H9 (cell line): ENCODE results near the gene CSTF2. TPM values are rescaled to one million over a fixed set of nuclear protein-coding genes. Genes with fewer than 3 reads are reported as not detected.

Experiments used
- DNase-seq: peaks from one replicate; pipeline ENCODE4 v3.0.0-alpha.2; 2017
- H2AFZ ChIP-seq: one replicate; pipeline ENCODE4 v1.6.1; 2013; ENCODE audit warnings: mild to moderate bottlenecking, low read length, control low read depth, moderate library complexity
- H2AK5ac ChIP-seq: 2 replicates; pipeline ENCODE4 v1.6.1; 2013; ENCODE audit warnings: low read length, control low read depth, mixed read lengths; ENCODE audit not compliant: insufficient read length
- H2BK120ac ChIP-seq: one replicate; pipeline ENCODE4 v1.6.1; 2013; ENCODE audit warnings: low read depth, mild to moderate bottlenecking, low read length, control low read depth, inconsistent platforms; ENCODE audit not compliant: poor library complexity, severe bottlenecking
- H2BK12ac ChIP-seq: 2 replicates; pipeline ENCODE4 v1.6.1; 2013; ENCODE audit warnings: low read length, control low read depth, mixed read lengths, low read depth; ENCODE audit not compliant: insufficient read length
- H2BK15ac ChIP-seq: 2 replicates; pipeline ENCODE4 v1.6.1; 2013; ENCODE audit warnings: low read depth, low read length, control low read depth
- H2BK20ac ChIP-seq: one replicate; pipeline ENCODE4 v1.6.1; 2013; ENCODE audit warnings: low read depth, mild to moderate bottlenecking, low read length, control low read depth, inconsistent platforms; ENCODE audit not compliant: poor library complexity, severe bottlenecking
- H2BK5ac ChIP-seq: 2 replicates; pipeline ENCODE4 v1.6.1; 2013; ENCODE audit warnings: low read length, control low read depth, mixed read lengths; ENCODE audit not compliant: insufficient read length
- H3K14ac ChIP-seq: 2 replicates; pipeline ENCODE4 v1.6.1; 2013; ENCODE audit warnings: low read length, control low read depth; ENCODE audit not compliant: insufficient read depth
- H3K18ac ChIP-seq: 2 replicates; pipeline ENCODE4 v1.6.1; 2013; ENCODE audit warnings: low read depth, mild to moderate bottlenecking, mixed read lengths, low read length, control low read depth; ENCODE audit not compliant: insufficient read length
- H3K23ac ChIP-seq: 2 replicates; pipeline ENCODE4 v1.6.1; 2013; ENCODE audit warnings: low read length, control low read depth, mixed read lengths, low read depth; ENCODE audit not compliant: insufficient read length
- H3K23me2 ChIP-seq: 2 replicates; pipeline ENCODE4 v1.6.1; 2013; ENCODE audit warnings: low read depth, mild to moderate bottlenecking, mixed read lengths, low read length, control low read depth; ENCODE audit not compliant: insufficient read length, poor library complexity, severe bottlenecking
- H3K27ac ChIP-seq: 2 replicates; pipeline ENCODE4 v1.5.1; 2013; ENCODE audit warnings: low read length, control low read depth, mixed read lengths, low read depth; ENCODE audit not compliant: insufficient read length
- H3K27me3 ChIP-seq: 2 replicates; pipeline ENCODE4 v1.6.1; 2013; ENCODE audit warnings: low read length, control low read depth, inconsistent platforms; ENCODE audit not compliant: insufficient read depth
- H3K4ac ChIP-seq: 2 replicates; pipeline ENCODE4 v1.6.1; 2013; ENCODE audit warnings: low read depth, mild to moderate bottlenecking, control low read depth, inconsistent platforms, low read length, moderate library complexity
- H3K4me1 ChIP-seq: 2 replicates; pipeline ENCODE4 v1.6.1; 2013; ENCODE audit warnings: low read length, control low read depth, inconsistent platforms; ENCODE audit not compliant: insufficient read depth
- H3K4me2 ChIP-seq: 2 replicates; pipeline ENCODE4 v1.6.1; 2013; ENCODE audit warnings: low read length, control low read depth, mixed read lengths; ENCODE audit not compliant: insufficient read length, insufficient read depth
- H3K56ac ChIP-seq: 2 replicates; pipeline ENCODE4 v1.6.1; 2013; ENCODE audit warnings: low read depth, mild to moderate bottlenecking, mixed read lengths, low read length, control low read depth; ENCODE audit not compliant: insufficient read length
- H3K79me1 ChIP-seq: 2 replicates; pipeline ENCODE4 v1.6.1; 2013; ENCODE audit warnings: low read depth, mild to moderate bottlenecking, moderate library complexity, low read length, control low read depth, inconsistent platforms; ENCODE audit not compliant: insufficient read depth, poor library complexity, severe bottlenecking
- H3K79me2 ChIP-seq: 2 replicates; pipeline ENCODE4 v1.6.1; 2013; ENCODE audit warnings: low read length, control low read depth, inconsistent platforms; ENCODE audit not compliant: insufficient read depth
- H3K9ac ChIP-seq: 2 replicates; pipeline ENCODE4 v1.6.1; 2013; ENCODE audit warnings: low read length, control low read depth, mixed read lengths; ENCODE audit not compliant: insufficient read length; ENCODE audit errors: extremely low read depth
- H3K9me3 ChIP-seq: one replicate; pipeline ENCODE4 v1.6.1; 2013; ENCODE audit warnings: low read depth, low read length, inconsistent platforms; ENCODE audit not compliant: control insufficient read depth
- H3T11ph ChIP-seq: one replicate; pipeline ENCODE4 v1.6.1; 2013; ENCODE audit warnings: mild to moderate bottlenecking, low read length, control low read depth, inconsistent platforms
- H4K20me1 ChIP-seq: one replicate; pipeline ENCODE4 v1.6.1; 2013; ENCODE audit not compliant: control insufficient read depth, insufficient read length, insufficient read depth
- H4K5ac ChIP-seq: 2 replicates; pipeline ENCODE4 v1.6.1; 2013; ENCODE audit warnings: low read depth, mild to moderate bottlenecking, mixed read lengths, low read length, control low read depth; ENCODE audit not compliant: insufficient read length
- H4K8ac ChIP-seq: replicated peaks from 2 replicates; pipeline ENCODE4 v1.6.1; 2013; ENCODE audit warnings: low read length, control low read depth, mixed read lengths, low read depth; ENCODE audit not compliant: insufficient read length
- H4K91ac ChIP-seq: 2 replicates; pipeline ENCODE4 v1.6.1; 2013; ENCODE audit warnings: low read depth, mild to moderate bottlenecking, moderate library complexity, mixed read lengths, low read length, control low read depth; ENCODE audit not compliant: insufficient read length
- H3K27ac Mint-ChIP-seq, 3 experiments: 2 replicates in 2 of 3; 3 replicates in 1 of 3; pipeline ENCODE4 v1.8.0; 2020 to 2021; ENCODE audit warnings: mixed read lengths in 3 of 3, mild to moderate bottlenecking in 1 of 3, moderate library complexity in 1 of 3
- H3K27me3 Mint-ChIP-seq: 2 replicates; pipeline ENCODE4 v1.8.0; 2021; ENCODE audit warnings: low read depth, mild to moderate bottlenecking, moderate library complexity, mixed read lengths
- H3K36me3 Mint-ChIP-seq, 3 experiments: 2 replicates in 2 of 3; 3 replicates in 1 of 3; pipeline ENCODE4 v1.8.0; 2020 to 2021; ENCODE audit warnings: low read depth in 3 of 3, mixed read lengths in 3 of 3; ENCODE audit not compliant: insufficient read depth in 1 of 3
- H3K4me1 Mint-ChIP-seq, 2 experiments: 2 replicates each; pipeline ENCODE4 v1.8.0; 2020; ENCODE audit warnings: mixed read lengths in 2 of 2
- H3K4me3 Mint-ChIP-seq, 2 experiments: 2 replicates in 1 of 2; 3 replicates in 1 of 2; pipeline ENCODE4 v1.8.0; 2020 to 2021; ENCODE audit warnings: mild to moderate bottlenecking in 2 of 2, mixed read lengths in 2 of 2, moderate library complexity in 1 of 2
- H3K9me3 Mint-ChIP-seq, 2 experiments: 2 replicates in 1 of 2; 3 replicates in 1 of 2; pipeline ENCODE4 v1.8.0; 2020; ENCODE audit warnings: mild to moderate bottlenecking in 2 of 2, mixed read lengths in 2 of 2, moderate library complexity in 1 of 2
- WGBS: extraction: QIAGEN DNeasy Blood & Tissue Kit; methylation state at CpG from one replicate; pipeline ENCODE4 v1.1.7; 2013; ENCODE audit warnings: missing lambda C conversion rate, low lambda C conversion rate, mixed read lengths; ENCODE audit not compliant: insufficient read length; ENCODE audit errors: extremely low coverage; 5-methylcytosine and 5-hydroxymethylcytosine counted together
- total RNA-seq: library from RNA; stranded (reverse); gene quantifications from 2 replicates; pipeline ENCODE4 v1.2.1, GENCODE V29; 2021
- TF ChIP-seq, protein P1 (sequence below): fragments of 200-600 bp; sonication (generic); conservative IDR thresholded peaks from 3 replicates; pipeline ENCODE4 v1.8.0; 2021; ENCODE audit warnings: antibody characterized with exemption, mild to moderate bottlenecking

Gene CSTF2
- total RNA-seq, 1 experiment from 2014 or later = 30.2 TPM

DNA sequence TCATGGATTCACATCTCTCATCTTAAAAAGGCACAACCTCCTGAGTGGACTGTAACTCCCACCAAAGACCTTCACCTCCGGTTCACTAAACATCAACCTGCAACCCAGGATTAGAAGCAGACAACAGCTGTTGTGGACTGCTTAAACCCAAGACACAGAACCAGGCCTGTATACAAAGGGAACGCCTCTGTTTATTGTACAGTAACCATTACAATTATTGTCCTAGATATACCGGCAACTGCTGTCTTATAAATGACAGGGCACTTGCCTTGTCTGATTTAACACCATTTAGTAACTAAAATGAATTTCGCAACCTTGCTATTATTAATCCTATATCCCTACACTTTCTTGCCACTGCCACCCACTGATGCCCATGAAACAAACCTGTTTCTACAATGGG, 22.8 kb upstream of the CSTF2 start:
- H2BK5ac ChIP-seq = no peak overlapping the region
- H2BK15ac ChIP-seq = no peak overlapping the region
- H3K79me2 ChIP-seq = no peaks in the 10 kb centered on the region
- H4K8ac ChIP-seq = no peak overlapping the region
- no peak for DNase-seq
- no peak overlapping the region for H3K27ac Mint-ChIP-seq
- no peak overlapping the region for H3K27ac ChIP-seq
- H3T11ph ChIP-seq = no peak overlapping the region
- no peaks in the 10 kb centered on the region for H3K27me3 ChIP-seq
- no peaks in the 10 kb centered on the region for H3K23me2 ChIP-seq
- no peaks in the 10 kb centered on the region for H3K4me1 ChIP-seq
- H3K14ac ChIP-seq = no peak overlapping the region
- TF ChIP-seq, protein P1, sequence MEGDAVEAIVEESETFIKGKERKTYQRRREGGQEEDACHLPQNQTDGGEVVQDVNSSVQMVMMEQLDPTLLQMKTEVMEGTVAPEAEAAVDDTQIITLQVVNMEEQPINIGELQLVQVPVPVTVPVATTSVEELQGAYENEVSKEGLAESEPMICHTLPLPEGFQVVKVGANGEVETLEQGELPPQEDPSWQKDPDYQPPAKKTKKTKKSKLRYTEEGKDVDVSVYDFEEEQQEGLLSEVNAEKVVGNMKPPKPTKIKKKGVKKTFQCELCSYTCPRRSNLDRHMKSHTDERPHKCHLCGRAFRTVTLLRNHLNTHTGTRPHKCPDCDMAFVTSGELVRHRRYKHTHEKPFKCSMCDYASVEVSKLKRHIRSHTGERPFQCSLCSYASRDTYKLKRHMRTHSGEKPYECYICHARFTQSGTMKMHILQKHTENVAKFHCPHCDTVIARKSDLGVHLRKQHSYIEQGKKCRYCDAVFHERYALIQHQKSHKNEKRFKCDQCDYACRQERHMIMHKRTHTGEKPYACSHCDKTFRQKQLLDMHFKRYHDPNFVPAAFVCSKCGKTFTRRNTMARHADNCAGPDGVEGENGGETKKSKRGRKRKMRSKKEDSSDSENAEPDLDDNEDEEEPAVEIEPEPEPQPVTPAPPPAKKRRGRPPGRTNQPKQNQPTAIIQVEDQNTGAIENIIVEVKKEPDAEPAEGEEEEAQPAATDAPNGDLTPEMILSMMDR = no peak
- H4K20me1 ChIP-seq = no peaks in the 10 kb centered on the region
- H3K27me3 Mint-ChIP-seq = peaks cover 6% of the 10 kb centered on the region
- H3K36me3 Mint-ChIP-seq = no peaks in the 10 kb centered on the region; a peak in 2 of 7 replicates
- H3K4me3 Mint-ChIP-seq = no peak overlapping the region
- H3K9me3 ChIP-seq = peaks cover 31% of the 10 kb centered on the region
- no peak overlapping the region for H4K91ac ChIP-seq
- no peak overlapping the region for H3K4me2 ChIP-seq
- H2BK12ac ChIP-seq = no peak overlapping the region
- H2AK5ac ChIP-seq = no peak overlapping the region
- H3K4ac ChIP-seq = no peak overlapping the region
- H3K18ac ChIP-seq = no peak overlapping the region
- no peak overlapping the region for H3K23ac ChIP-seq
- no peak overlapping the region for H2AFZ ChIP-seq
- peaks cover 58 to 68% of the 10 kb centered on the region in 2 experiments for H3K9me3 Mint-ChIP-seq
- H2BK120ac ChIP-seq = no peak overlapping the region
- H3K4me1 Mint-ChIP-seq = peaks cover 3 to 5% of the 10 kb centered on the region in 2 experiments; a peak in 2 of 4 replicates
- no peaks in the 10 kb centered on the region for H3K79me1 ChIP-seq
- no peak overlapping the region for H3K56ac ChIP-seq
- no peak overlapping the region for H3K9ac ChIP-seq
- WGBS = no CpG with 5 or more reads among the region's 4 CpGs
- no peak overlapping the region for H2BK20ac ChIP-seq
- H4K5ac ChIP-seq = no peak overlapping the region
